Kidney (tissue), 14 donors: ENCODE data around the gene FANCC. TPM values are rescaled to one million over a fixed set of nuclear protein-coding genes. Genes with fewer than 3 reads are reported as not detected.
"Not testable (repeated sequence)": the region's sequence is repeated elsewhere in the genome, so short reads cannot be mapped to it uniquely, and the experiment has no call there.

ENCODE experiments used
- DNase-seq, 5 donors: peaks; one replicate each; pipeline ENCODE4 v3.0.0-alpha.2; 2013 to 2020
- FAIRE-seq: peaks from 2 replicates; lab custom pipeline; 2012; peaks lifted over from hg19 to GRCh38; lab: Jason Lieb, UNC
- H3K27ac ChIP-seq, 2 donors: one replicate each; pipeline ENCODE4 v1.7.0; 2013; ENCODE audit warnings: low read depth in 2 of 2, low read length in 2 of 2, inconsistent platforms in 1 of 2
- H3K27me3 ChIP-seq: one replicate; pipeline ENCODE4 v1.7.1; 2013; ENCODE audit warnings: low read length, inconsistent platforms; ENCODE audit not compliant: control insufficient read depth, insufficient read depth
- H3K36me3 ChIP-seq, 3 donors: one replicate each; pipeline versions ENCODE4 v1.7.0 to v1.7.1; 2013; ENCODE audit warnings: low read length in 3 of 3, control low read depth in 1 of 3, inconsistent platforms in 1 of 3; ENCODE audit not compliant: insufficient read depth in 3 of 3, control insufficient read depth in 2 of 3
- H3K4me1 ChIP-seq, 3 donors: one replicate each; pipeline versions ENCODE4 v1.7.0 to v1.7.1; 2013; ENCODE audit warnings: low read length in 3 of 3, inconsistent platforms in 1 of 3, low read depth in 1 of 3; ENCODE audit not compliant: control insufficient read depth in 2 of 3, insufficient read depth in 2 of 3
- H3K4me3 ChIP-seq, 3 donors: one replicate each; pipeline versions ENCODE4 v1.7.0 to v1.8.1; 2013; ENCODE audit warnings: low read length in 3 of 3, control low read depth in 1 of 3, inconsistent platforms in 1 of 3
- H3K9ac ChIP-seq, 3 donors: one replicate each; pipeline versions ENCODE4 v1.7.0 to v1.7.1; 2013; ENCODE audit warnings: low read length in 3 of 3, control low read depth in 1 of 3, inconsistent platforms in 1 of 3
- H3K9me3 ChIP-seq, 3 donors: one replicate each; pipeline versions ENCODE4 v1.7.0 to v1.7.1; 2013; ENCODE audit warnings: low read length in 3 of 3, control low read depth in 1 of 3, inconsistent platforms in 1 of 3; ENCODE audit not compliant: control insufficient read depth in 2 of 3, insufficient read depth in 1 of 3
- CTCF ChIP-seq: IDR thresholded peaks from 3 replicates; pipeline ENCODE4 v1.5.1; 2012; ENCODE audit warnings: mild to moderate bottlenecking, moderate library complexity, borderline replicate concordance; ENCODE audit not compliant: insufficient read depth; ENCODE audit errors: extremely low read depth
- intact Hi-C: fragments of 100-400 bp; cut with DNase I; formaldehyde crosslinking; loops from one replicate; pipeline ENCODE4 v1.11.1; 2022
- polyA plus RNA-seq: library from polyadenylated mRNA; stranded (reverse); fragments of 350-450 nt; fragmentation: Illumina TruSeq; extraction: RNeasy Lipid Tissue Mini Kit (QIAGEN cat#74804); gene quantifications from one replicate; pipeline ENCODE4 v1.2.3, GENCODE V29; 2014; ENCODE audit warnings: low read depth, low replicate concordance; ENCODE audit not compliant: insufficient read depth
- total RNA-seq: library from RNA; stranded (reverse); fragmentation: NEBNext Ultra II Directional; extraction: Animal tissue kit (Norgen Biotek cat#: 25700); gene quantifications from one replicate; pipeline ENCODE4 v1.2.1, GENCODE V29; 2021
- donor health status: control.
- donor health status: control.
- donor health status: control.
- donor health status: control.
- donor health status: control.
- donor health status: DM: yes; HTN: yes; CAD: no.
- donor health status: Normal renal cell carcinoma (clear cell type).

Gene FANCC
- total and polyA plus RNA-seq, 2 donors from 2014 or later, result 7.5 to 10.8 TPM

DNA sequence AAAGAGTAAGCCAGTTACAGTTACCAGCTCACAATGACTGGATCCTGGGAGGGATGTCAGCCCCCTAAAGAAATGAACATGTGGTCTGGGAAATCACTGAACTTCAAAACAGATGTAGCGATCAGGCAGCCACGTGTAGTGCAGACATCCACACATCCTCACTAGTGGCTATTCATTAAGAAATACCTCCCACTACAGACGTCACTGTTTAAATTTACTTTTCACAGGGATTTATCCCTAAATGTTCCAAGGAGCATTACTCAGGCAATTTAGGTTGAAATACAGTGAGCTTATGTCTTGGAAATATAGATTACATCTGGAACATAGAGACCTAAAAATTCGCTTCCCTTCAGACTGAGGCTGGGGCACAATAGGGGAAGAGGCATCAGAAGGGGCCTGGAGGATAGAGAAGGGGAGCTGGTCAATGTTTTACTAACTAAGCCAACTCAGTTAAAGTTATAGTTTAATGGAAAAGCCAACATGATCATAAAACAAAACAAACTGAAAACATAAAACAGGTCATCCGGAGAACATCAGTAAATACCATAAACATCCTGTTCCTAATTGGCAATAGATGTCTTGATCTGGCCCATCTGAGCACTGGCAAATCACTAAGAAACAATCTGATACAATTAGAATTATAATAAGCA, 92.3 kb downstream of the FANCC start:
- TF ChIP-seq CTCF, result no peak
- no peaks in the 10 kb centered on the region for H3K9me3 ChIP-seq
- no peak for FAIRE-seq
- no peaks in the 10 kb centered on the region for H3K36me3 ChIP-seq
- no peak overlapping the region for H3K27ac ChIP-seq
- intact Hi-C loops, result no loop called here
- peak in 2 of 5 donors; percentile 57 for DNase-seq
- H3K9ac ChIP-seq, result no peak overlapping the region
- no peaks in the 10 kb centered on the region for H3K27me3 ChIP-seq
- peak overlapping the region in 1 of 3 donors; percentile 7 for H3K4me3 ChIP-seq
- H3K4me1 ChIP-seq, result peaks cover 3 to 6% (median 5%) of the 10 kb centered on the region in 3 donors

- intact Hi-C loops, result no loop called here
- no peak overlapping the region for H3K4me3 ChIP-seq
- no peaks in the 10 kb centered on the region for H3K9me3 ChIP-seq
- no peak for DNase-seq
- H3K27ac ChIP-seq, result no peak overlapping the region
- H3K27me3 ChIP-seq, result no peaks in the 10 kb centered on the region
- no peak overlapping the region for H3K9ac ChIP-seq
- TF ChIP-seq CTCF, result no peak
- FAIRE-seq, result no peak
- H3K4me1 ChIP-seq, result peaks cover 3 to 6% (median 5%) of the 10 kb centered on the region in 3 donors
- H3K36me3 ChIP-seq, result no peaks in the 10 kb centered on the region
Measured at GRCh38 chr9:95224376-95225019, 93.0 kb downstream of the FANCC start.

DNA sequence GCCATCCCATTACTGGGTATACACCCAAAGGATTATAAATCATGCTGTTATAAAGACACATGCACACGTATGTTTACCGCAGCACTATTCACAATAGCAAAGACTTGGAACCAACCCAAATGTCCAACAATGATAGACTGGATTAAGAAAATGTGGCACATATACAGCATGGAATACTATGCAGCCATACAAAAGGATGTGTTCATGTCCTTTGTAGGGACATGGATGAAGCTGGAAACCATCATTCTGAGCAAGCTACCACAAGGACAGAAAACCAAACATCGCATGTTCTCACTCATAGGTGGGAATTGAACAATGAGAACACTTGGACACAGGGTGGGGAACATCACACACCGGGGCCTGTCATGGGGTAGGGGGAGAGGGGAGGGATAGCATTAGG, 97.2 kb downstream of the FANCC start:
- H3K9me3 ChIP-seq, H3K9ac ChIP-seq, H3K4me3 ChIP-seq, FAIRE-seq, H3K27ac ChIP-seq, H3K36me3 ChIP-seq, H3K4me1 ChIP-seq, H3K27me3 ChIP-seq, DNase-seq, intact Hi-C loops: not testable (repeated sequence)

GRCh38 chr9:95218773-95219172, 98.7 kb downstream of the FANCC start:
- FAIRE-seq (no peak), DNase-seq (no peak)
- Histone ChIP-seq H3K27me3 (no peaks in the 10 kb centered on the region), H3K9ac (no peak overlapping the region), H3K4me1 (no peaks in the 10 kb centered on the region), H3K36me3 (no peaks in the 10 kb centered on the region), H3K27ac (no peak overlapping the region), H3K9me3 (no peaks in the 10 kb centered on the region), H3K4me3 (no peak overlapping the region)
- TF ChIP-seq CTCF, result no peak
- intact Hi-C loops, result no loop called here
